Measurements from ENCODE around the gene LARP4B.

The LARP4B gene

GRCh38 chr10:924524-924859 lies 7.0 kb downstream of the LARP4B start:
- no peak for DNase-seq (ENCODE audit: low read depth in 2 of 2)

- no peak for DNase-seq (ENCODE audit: low read depth in 2 of 2)
Observed at GRCh38 chr10:923844-924523, 7.5 kb downstream of the LARP4B start.

- no peak for DNase-seq (ENCODE audit: low read depth in 2 of 2)
Observed at GRCh38 chr10:921471-922414, 9.8 kb downstream of the LARP4B start.

- no peak for DNase-seq (ENCODE audit: low read depth in 2 of 2)
Observed at GRCh38 chr10:920450-920849, 11.1 kb downstream of the LARP4B start.

GRCh38 chr10:919481-919880 lies 12.0 kb downstream of the LARP4B start:
- DNase-seq (ENCODE audit: low read depth in 2 of 2), result no peak

GRCh38 chr10:917999-918398 lies 13.5 kb downstream of the LARP4B start:
- DNase-seq (ENCODE audit: low read depth in 2 of 2), result no peak

- DNase-seq (ENCODE audit: low read depth in 2 of 2), result no peak
Observed at GRCh38 chr10:917416-917720, 14.1 kb downstream of the LARP4B start.

- DNase-seq (ENCODE audit: low read depth in 2 of 2), result no peak
Observed at GRCh38 chr10:916716-917415, 14.6 kb downstream of the LARP4B start.

- no peak for DNase-seq (ENCODE audit: low read depth in 2 of 2)
Observed at GRCh38 chr10:909831-910230, 21.7 kb downstream of the LARP4B start.

GRCh38 chr10:905972-906371 lies 25.5 kb downstream of the LARP4B start:
- DNase-seq (ENCODE audit: low read depth in 2 of 2), result no peak

- no peak for DNase-seq (ENCODE audit: low read depth in 2 of 2)
Observed at GRCh38 chr10:905503-905902, 26.0 kb downstream of the LARP4B start.

GRCh38 chr10:904403-904802 lies 27.1 kb downstream of the LARP4B start:
- DNase-seq (ENCODE audit: low read depth in 2 of 2), result no peak

GRCh38 chr10:898141-898540 lies 33.4 kb downstream of the LARP4B start:
- no peak for DNase-seq (ENCODE audit: low read depth in 2 of 2)

GRCh38 chr10:896982-897381 lies 34.5 kb downstream of the LARP4B start:
- no peak for DNase-seq (ENCODE audit: low read depth in 2 of 2)

- DNase-seq (ENCODE audit: low read depth in 2 of 2), result no peak
Observed at GRCh38 chr10:895324-895723, 36.2 kb downstream of the LARP4B start.

- DNase-seq (ENCODE audit: low read depth in 2 of 2), result no peak
Observed at GRCh38 chr10:878895-879294, 52.6 kb downstream of the LARP4B start.

GRCh38 chr10:878333-878759 lies 53.2 kb downstream of the LARP4B start:
- no peak for DNase-seq (ENCODE audit: low read depth in 2 of 2)

GRCh38 chr10:876438-876837 lies 55.1 kb downstream of the LARP4B start:
- DNase-seq (ENCODE audit: low read depth in 2 of 2), result no peak

GRCh38 chr10:873020-873419 lies 58.5 kb downstream of the LARP4B start:
- DNase-seq (ENCODE audit: low read depth in 2 of 2), result no peak

- DNase-seq (ENCODE audit: low read depth in 2 of 2), result no peak
Observed at GRCh38 chr10:871951-872403, 59.5 kb downstream of the LARP4B start.

- no peak for DNase-seq (ENCODE audit: low read depth in 2 of 2)
Observed at GRCh38 chr10:870564-871166, 60.8 kb downstream of the LARP4B start.

- DNase-seq (ENCODE audit: low read depth in 2 of 2), result no peak
Observed at GRCh38 chr10:869171-869570, 62.3 kb downstream of the LARP4B start.
